GM23338 (cell line): ENCODE results near the gene AOC1. TPM values are rescaled to one million over a fixed set of nuclear protein-coding genes. Genes with fewer than 3 reads are reported as not detected.

Source experiments
- ATAC-seq: fragments of 200-7000 bp; cut with Tn5 transposase; 3 replicates; pipeline ENCODE4 v1.9.1; 2020
- DNase-seq: peaks from one replicate; pipeline ENCODE4 v3.0.0-alpha.2; 2015; ENCODE audit warnings: low spot score
- H2AFZ ChIP-seq: fragments of 200-600 bp; sonication (generic); 2 replicates; pipeline ENCODE4 v1.8.0; 2016; ENCODE audit warnings: antibody characterized with exemption, mild to moderate bottlenecking, moderate library complexity
- H3F3A ChIP-seq: fragments of 200-600 bp; sonication (generic); replicated peaks from 2 replicates; pipeline ENCODE4 v1.8.0; 2017; ENCODE audit warnings: antibody characterized with exemption, mixed run types, low read depth
- H3K27ac ChIP-seq: fragments of 200-600 bp; sonication (generic); 2 replicates; pipeline ENCODE4 v1.6.1; 2016; ENCODE audit warnings: low read depth
- H3K27me3 ChIP-seq: fragments of 200-600 bp; sonication (generic); 2 replicates; pipeline ENCODE4 v1.8.0; 2016; ENCODE audit warnings: mild to moderate bottlenecking, mixed run types, moderate library complexity; ENCODE audit not compliant: insufficient read depth
- H3K36me3 ChIP-seq: fragments of 200-600 bp; sonication (generic); 2 replicates; pipeline ENCODE4 v1.8.0; 2016; ENCODE audit warnings: mild to moderate bottlenecking; ENCODE audit not compliant: insufficient read depth
- H3K4me1 ChIP-seq: fragments of 200-600 bp; sonication (generic); 2 replicates; pipeline ENCODE4 v1.8.0; 2016; ENCODE audit warnings: mild to moderate bottlenecking, moderate library complexity; ENCODE audit not compliant: insufficient read depth
- H3K4me2 ChIP-seq: fragments of 200-600 bp; sonication (generic); 2 replicates; pipeline ENCODE4 v1.7.1; 2017; ENCODE audit warnings: mixed run types
- H3K4me3 ChIP-seq: fragments of 200-600 bp; sonication (generic); 2 replicates; pipeline ENCODE4 v1.6.1; 2016; ENCODE audit warnings: mixed run types
- H3K79me2 ChIP-seq: fragments of 200-600 bp; sonication (generic); replicated peaks from 2 replicates; pipeline ENCODE4 v1.8.0; 2017; ENCODE audit warnings: mild to moderate bottlenecking; ENCODE audit not compliant: insufficient read depth
- H3K9me2 ChIP-seq: fragments of 200-600 bp; sonication (generic); 2 replicates; pipeline ENCODE4 v1.8.0; 2017; ENCODE audit not compliant: insufficient read depth
- H4K20me1 ChIP-seq: fragments of 200-600 bp; sonication (generic); replicated peaks from 2 replicates; pipeline ENCODE4 v1.8.0; 2017; ENCODE audit warnings: mild to moderate bottlenecking; ENCODE audit not compliant: insufficient read depth
- H3K27ac Mint-ChIP-seq: 2 replicates; pipeline ENCODE4 v1.8.0; 2020; ENCODE audit warnings: inconsistent platforms, mild to moderate bottlenecking, moderate library complexity, mixed read lengths
- H3K27me3 Mint-ChIP-seq: 3 replicates; pipeline ENCODE4 v1.8.0; 2022; ENCODE audit warnings: low read depth, mild to moderate bottlenecking, moderate library complexity, mixed read lengths, inconsistent platforms; ENCODE audit not compliant: insufficient read depth, poor library complexity
- H3K36me3 Mint-ChIP-seq: 3 replicates; pipeline ENCODE4 v1.8.0; 2021; ENCODE audit warnings: low read depth, mild to moderate bottlenecking, inconsistent platforms, moderate library complexity, mixed read lengths
- H3K4me1 Mint-ChIP-seq: 3 replicates; pipeline ENCODE4 v1.8.0; 2020; ENCODE audit warnings: mild to moderate bottlenecking, inconsistent platforms, mixed read lengths
- H3K4me3 Mint-ChIP-seq: 3 replicates; pipeline ENCODE4 v1.8.0; 2021; ENCODE audit warnings: moderate library complexity, mild to moderate bottlenecking, inconsistent platforms, mixed read lengths
- H3K9me3 Mint-ChIP-seq: 3 replicates; pipeline ENCODE4 v1.8.0; 2020; ENCODE audit warnings: moderate library complexity, mild to moderate bottlenecking, inconsistent platforms, mixed read lengths
- CREB1 ChIP-seq: fragments of 250-450 bp; sonication (Bioruptor Pico); IDR thresholded peaks from 2 replicates; pipeline ENCODE4 v1.5.0; 2020; ENCODE audit warnings: low read depth, mild to moderate bottlenecking, moderate library complexity
- CTCF ChIP-seq, 2 experiments: fragments of 200-600 bp in 1 of 2; sonication (generic) in 1 of 2; conservative IDR thresholded peaks; 2 replicates each; pipeline versions ENCODE4 v1.5.1 to v1.6.1; 2016 to 2017; ENCODE audit warnings: antibody characterized with exemption in 2 of 2, low read depth in 2 of 2, mild to moderate bottlenecking in 2 of 2, moderate library complexity in 1 of 2
- EZH2 ChIP-seq: fragments of 200-600 bp; sonication (generic); IDR thresholded peaks from one replicate; pipeline ENCODE4 v1.8.0; 2017; ENCODE audit warnings: antibody characterized with exemption, mild to moderate bottlenecking, low read depth; ENCODE audit not compliant: unreplicated experiment
- EZH2phosphoT487 ChIP-seq: fragments of 200-600 bp; sonication (generic); IDR thresholded peaks from one replicate; pipeline ENCODE4 v1.8.1; 2018; ENCODE audit warnings: antibody characterized with exemption; ENCODE audit not compliant: unreplicated experiment
- JUNB ChIP-seq: IDR thresholded peaks from one replicate; pipeline ENCODE4 v1.6.1; 2016; ENCODE audit warnings: antibody characterized with exemption; ENCODE audit not compliant: unreplicated experiment
- NANOG ChIP-seq: IDR thresholded peaks from 2 replicates; pipeline ENCODE4 v1.6.1; 2016; ENCODE audit warnings: antibody characterized with exemption, borderline replicate concordance
- POLR2AphosphoS5 ChIP-seq: IDR thresholded peaks from 2 replicates; pipeline ENCODE4 v1.6.1; 2016; ENCODE audit warnings: antibody characterized with exemption, low read depth
- REST ChIP-seq: IDR thresholded peaks from one replicate; pipeline ENCODE4 v1.6.1; 2018; ENCODE audit warnings: antibody characterized with exemption; ENCODE audit not compliant: unreplicated experiment
- STAT1 ChIP-seq: IDR thresholded peaks from one replicate; pipeline ENCODE4 v1.6.1; 2016; ENCODE audit warnings: antibody characterized with exemption; ENCODE audit not compliant: unreplicated experiment
- ZNF114 ChIP-seq: fragments of 250-450 bp; sonication (Bioruptor Pico); IDR thresholded peaks from 2 replicates; pipeline ENCODE4 v1.5.0; 2020; ENCODE audit warnings: mild to moderate bottlenecking, moderate library complexity
- ZNF331 ChIP-seq: fragments of 250-450 bp; sonication (Bioruptor Pico); IDR thresholded peaks from 2 replicates; pipeline ENCODE4 v1.5.0; 2020; ENCODE audit warnings: low read depth, mild to moderate bottlenecking, moderate library complexity
- polyA plus RNA-seq: library from polyadenylated mRNA; unstranded; fragments of >200 nt; fragmentation: Nextera tagmentation; extraction: Ambion mirVana; gene quantifications from 2 replicates; pipeline ENCODE4 v1.2.1, GENCODE V29; 2016
- total RNA-seq: library from RNA; depleted of rRNA; stranded (reverse); fragments of >200 nt; shearing (Covaris generic); gene quantifications from 2 replicates; pipeline ENCODE4 v1.2.3, GENCODE V29; 2014
- TF ChIP-seq, protein P1 (sequence below): fragments of 250-450 bp; sonication (Bioruptor Pico); IDR thresholded peaks from 2 replicates; pipeline ENCODE4 v1.5.0; 2020; ENCODE audit warnings: mild to moderate bottlenecking, moderate library complexity
- TF ChIP-seq, protein P2 (sequence below): IDR thresholded peaks from 2 replicates; pipeline ENCODE4 v1.6.1; 2016; ENCODE audit warnings: antibody characterized with exemption

The AOC1 gene
- total and polyA plus RNA-seq, 2 experiments from 2014 or later = not detected

DNA sequence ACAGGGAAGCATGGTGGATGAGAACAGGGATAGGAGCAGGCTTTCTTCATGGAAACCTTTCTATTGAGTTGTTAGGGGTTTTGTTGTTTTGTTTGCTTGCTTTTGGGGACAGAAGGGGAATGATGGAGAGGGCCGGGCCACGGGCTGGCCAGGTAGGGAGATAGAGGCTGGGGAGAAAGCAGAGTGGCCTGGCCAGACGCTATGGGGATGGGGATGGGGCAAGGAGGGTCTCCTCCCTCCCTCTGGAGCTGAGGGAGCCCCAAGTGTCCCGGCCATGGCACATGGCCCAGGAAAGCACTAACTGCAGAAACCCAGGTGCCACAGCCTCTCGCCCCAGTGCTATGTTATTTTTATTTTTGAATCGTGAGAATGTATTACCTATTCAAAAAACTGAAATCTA lies 10.0 kb downstream of the AOC1 start:
- no peak overlapping the region for H3K27ac ChIP-seq
- H3K27me3 Mint-ChIP-seq = peaks cover 10% of the 10 kb centered on the region
- H3K27me3 ChIP-seq = no peaks in the 10 kb centered on the region
- no peak overlapping the region for H3K27ac Mint-ChIP-seq
- H4K20me1 ChIP-seq = no peaks in the 10 kb centered on the region
- H3K36me3 Mint-ChIP-seq = no peaks in the 10 kb centered on the region
- H3K4me2 ChIP-seq = no peak overlapping the region
- no peak overlapping the region for H3K4me3 Mint-ChIP-seq
- H3K4me1 ChIP-seq = no peaks in the 10 kb centered on the region
- no peak for TF ChIP-seq REST
- no peak for TF ChIP-seq EZH2phosphoT487
- TF ChIP-seq NANOG = no peak
- TF ChIP-seq EZH2 = no peak
- TF ChIP-seq, protein P1, sequence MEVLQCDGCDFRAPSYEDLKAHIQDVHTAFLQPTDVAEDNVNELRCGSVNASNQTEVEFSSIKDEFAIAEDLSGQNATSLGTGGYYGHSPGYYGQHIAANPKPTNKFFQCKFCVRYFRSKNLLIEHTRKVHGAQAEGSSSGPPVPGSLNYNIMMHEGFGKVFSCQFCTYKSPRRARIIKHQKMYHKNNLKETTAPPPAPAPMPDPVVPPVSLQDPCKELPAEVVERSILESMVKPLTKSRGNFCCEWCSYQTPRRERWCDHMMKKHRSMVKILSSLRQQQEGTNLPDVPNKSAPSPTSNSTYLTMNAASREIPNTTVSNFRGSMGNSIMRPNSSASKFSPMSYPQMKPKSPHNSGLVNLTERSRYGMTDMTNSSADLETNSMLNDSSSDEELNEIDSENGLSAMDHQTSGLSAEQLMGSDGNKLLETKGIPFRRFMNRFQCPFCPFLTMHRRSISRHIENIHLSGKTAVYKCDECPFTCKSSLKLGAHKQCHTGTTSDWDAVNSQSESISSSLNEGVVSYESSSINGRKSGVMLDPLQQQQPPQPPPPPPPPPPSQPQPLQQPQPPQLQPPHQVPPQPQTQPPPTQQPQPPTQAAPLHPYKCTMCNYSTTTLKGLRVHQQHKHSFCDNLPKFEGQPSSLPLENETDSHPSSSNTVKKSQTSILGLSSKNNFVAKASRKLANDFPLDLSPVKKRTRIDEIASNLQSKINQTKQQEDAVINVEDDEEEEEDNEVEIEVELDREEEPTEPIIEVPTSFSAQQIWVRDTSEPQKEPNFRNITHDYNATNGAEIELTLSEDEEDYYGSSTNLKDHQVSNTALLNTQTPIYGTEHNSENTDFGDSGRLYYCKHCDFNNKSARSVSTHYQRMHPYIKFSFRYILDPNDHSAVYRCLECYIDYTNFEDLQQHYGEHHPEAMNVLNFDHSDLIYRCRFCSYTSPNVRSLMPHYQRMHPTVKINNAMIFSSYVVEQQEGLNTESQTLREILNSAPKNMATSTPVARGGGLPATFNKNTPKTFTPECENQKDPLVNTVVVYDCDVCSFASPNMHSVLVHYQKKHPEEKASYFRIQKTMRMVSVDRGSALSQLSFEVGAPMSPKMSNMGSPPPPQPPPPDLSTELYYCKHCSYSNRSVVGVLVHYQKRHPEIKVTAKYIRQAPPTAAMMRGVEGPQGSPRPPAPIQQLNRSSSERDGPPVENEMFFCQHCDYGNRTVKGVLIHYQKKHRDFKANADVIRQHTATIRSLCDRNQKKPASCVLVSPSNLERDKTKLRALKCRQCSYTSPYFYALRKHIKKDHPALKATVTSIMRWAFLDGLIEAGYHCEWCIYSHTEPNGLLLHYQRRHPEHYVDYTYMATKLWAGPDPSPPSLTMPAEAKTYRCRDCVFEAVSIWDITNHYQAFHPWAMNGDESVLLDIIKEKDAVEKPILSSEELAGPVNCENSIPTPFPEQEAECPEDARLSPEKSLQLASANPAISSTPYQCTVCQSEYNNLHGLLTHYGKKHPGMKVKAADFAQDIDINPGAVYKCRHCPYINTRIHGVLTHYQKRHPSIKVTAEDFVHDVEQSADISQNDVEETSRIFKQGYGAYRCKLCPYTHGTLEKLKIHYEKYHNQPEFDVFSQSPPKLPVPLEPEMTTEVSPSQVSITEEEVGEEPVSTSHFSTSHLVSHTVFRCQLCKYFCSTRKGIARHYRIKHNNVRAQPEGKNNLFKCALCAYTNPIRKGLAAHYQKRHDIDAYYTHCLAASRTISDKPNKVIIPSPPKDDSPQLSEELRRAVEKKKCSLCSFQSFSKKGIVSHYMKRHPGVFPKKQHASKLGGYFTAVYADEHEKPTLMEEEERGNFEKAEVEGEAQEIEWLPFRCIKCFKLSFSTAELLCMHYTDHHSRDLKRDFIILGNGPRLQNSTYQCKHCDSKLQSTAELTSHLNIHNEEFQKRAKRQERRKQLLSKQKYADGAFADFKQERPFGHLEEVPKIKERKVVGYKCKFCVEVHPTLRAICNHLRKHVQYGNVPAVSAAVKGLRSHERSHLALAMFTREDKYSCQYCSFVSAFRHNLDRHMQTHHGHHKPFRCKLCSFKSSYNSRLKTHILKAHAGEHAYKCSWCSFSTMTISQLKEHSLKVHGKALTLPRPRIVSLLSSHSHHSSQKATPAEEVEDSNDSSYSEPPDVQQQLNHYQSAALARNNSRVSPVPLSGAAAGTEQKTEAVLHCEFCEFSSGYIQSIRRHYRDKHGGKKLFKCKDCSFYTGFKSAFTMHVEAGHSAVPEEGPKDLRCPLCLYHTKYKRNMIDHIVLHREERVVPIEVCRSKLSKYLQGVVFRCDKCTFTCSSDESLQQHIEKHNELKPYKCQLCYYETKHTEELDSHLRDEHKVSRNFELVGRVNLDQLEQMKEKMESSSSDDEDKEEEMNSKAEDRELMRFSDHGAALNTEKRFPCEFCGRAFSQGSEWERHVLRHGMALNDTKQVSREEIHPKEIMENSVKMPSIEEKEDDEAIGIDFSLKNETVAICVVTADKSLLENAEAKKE (CRISPR knock-in tag) = no peak
- no peak for TF ChIP-seq ZNF331 (CRISPR knock-in tag)
- no peak for TF ChIP-seq STAT1
- TF ChIP-seq, protein P2, sequence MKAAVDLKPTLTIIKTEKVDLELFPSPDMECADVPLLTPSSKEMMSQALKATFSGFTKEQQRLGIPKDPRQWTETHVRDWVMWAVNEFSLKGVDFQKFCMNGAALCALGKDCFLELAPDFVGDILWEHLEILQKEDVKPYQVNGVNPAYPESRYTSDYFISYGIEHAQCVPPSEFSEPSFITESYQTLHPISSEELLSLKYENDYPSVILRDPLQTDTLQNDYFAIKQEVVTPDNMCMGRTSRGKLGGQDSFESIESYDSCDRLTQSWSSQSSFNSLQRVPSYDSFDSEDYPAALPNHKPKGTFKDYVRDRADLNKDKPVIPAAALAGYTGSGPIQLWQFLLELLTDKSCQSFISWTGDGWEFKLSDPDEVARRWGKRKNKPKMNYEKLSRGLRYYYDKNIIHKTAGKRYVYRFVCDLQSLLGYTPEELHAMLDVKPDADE = no peak
- no peak for TF ChIP-seq CREB1 (CRISPR knock-in tag)
- TF ChIP-seq JUNB = no peak
- TF ChIP-seq POLR2AphosphoS5 = no peak
- no peak for TF ChIP-seq ZNF114
- TF ChIP-seq CTCF (conservative IDR thresholded peaks at IDR 0.05; ENCODE audit: low read depth in 2 of 2) = no peak
- H2AFZ ChIP-seq = no peak overlapping the region
- H3K9me3 Mint-ChIP-seq = no peaks in the 10 kb centered on the region; the same call in 2 of the 3 replicates
- H3K36me3 ChIP-seq = no peaks in the 10 kb centered on the region
- no peaks in the 10 kb centered on the region for H3F3A ChIP-seq
- peaks cover 4% of the 10 kb centered on the region; the same call in 2 of the 3 replicates for H3K4me1 Mint-ChIP-seq
- no peak for ATAC-seq
- H3K79me2 ChIP-seq = no peaks in the 10 kb centered on the region
- H3K4me3 ChIP-seq = no peak overlapping the region
- no peaks in the 10 kb centered on the region for H3K9me2 ChIP-seq
- no peak for DNase-seq
